GM18499 (cell line): ENCODE measurements around the gene SEC61A1.

Source experiments
- ATAC-seq: cut with Tn5 transposase; IDR thresholded peaks from one replicate; pipeline ENCODE4 v1.9.1; 2021; ENCODE audit warnings: moderate number of reproducible peaks; ENCODE audit not compliant: insufficient read depth, unreplicated experiment

Gene SEC61A1

GRCh38 chr3:128076483-128077201, 24.4 kb downstream of the SEC61A1 start:
- ATAC-seq = no peak

GRCh38 chr3:128077202-128077624, 25.0 kb downstream of the SEC61A1 start:
- no peak for ATAC-seq

- no peak for ATAC-seq
Observed at GRCh38 chr3:128077665-128078064, 25.4 kb downstream of the SEC61A1 start.

- no peak for ATAC-seq
Observed at GRCh38 chr3:128078322-128078721, 26.1 kb downstream of the SEC61A1 start.

GRCh38 chr3:128078875-128079274, 26.6 kb downstream of the SEC61A1 start:
- ATAC-seq = no peak

- no peak for ATAC-seq
Observed at GRCh38 chr3:128079823-128080222, 27.6 kb downstream of the SEC61A1 start.

GRCh38 chr3:128080323-128081080, 28.3 kb downstream of the SEC61A1 start:
- ATAC-seq = no peak

GRCh38 chr3:128081226-128081625, 29.0 kb downstream of the SEC61A1 start:
- no peak for ATAC-seq

GRCh38 chr3:128081846-128082245, 29.6 kb downstream of the SEC61A1 start:
- no peak for ATAC-seq

GRCh38 chr3:128082546-128082945, 30.3 kb downstream of the SEC61A1 start:
- no peak for ATAC-seq

GRCh38 chr3:128083396-128083795, 31.2 kb downstream of the SEC61A1 start:
- ATAC-seq = no peak

GRCh38 chr3:128083980-128084674, 31.9 kb downstream of the SEC61A1 start:
- ATAC-seq = no peak

- no peak for ATAC-seq
Observed at GRCh38 chr3:128084675-128085021, 32.4 kb downstream of the SEC61A1 start.

GRCh38 chr3:128089135-128089534, 36.9 kb downstream of the SEC61A1 start:
- no peak for ATAC-seq

GRCh38 chr3:128091586-128091985, 39.3 kb downstream of the SEC61A1 start:
- ATAC-seq = no peak

- ATAC-seq = no peak
Observed at GRCh38 chr3:128094295-128095151, 42.3 kb downstream of the SEC61A1 start.

GRCh38 chr3:128095222-128095703, 43.0 kb downstream of the SEC61A1 start:
- no peak for ATAC-seq

- ATAC-seq = no peak
Observed at GRCh38 chr3:128098234-128098633, 46.0 kb downstream of the SEC61A1 start.

GRCh38 chr3:128100161-128100560, 47.9 kb downstream of the SEC61A1 start:
- no peak for ATAC-seq

- no peak for ATAC-seq
Observed at GRCh38 chr3:128100638-128101037, 48.4 kb downstream of the SEC61A1 start.
